AG04450 (cell line): ENCODE data around the gene CCL28. TPM values are rescaled to one million over a fixed set of nuclear protein-coding genes. Genes with fewer than 3 reads are reported as not detected.
"Not testable (repeated sequence)": the region's sequence is repeated elsewhere in the genome, so short reads cannot be mapped to it uniquely, and the experiment has no call there.

Source experiments
- CTCF ChIA-PET: fragments of 300-600, 350-600 bp; formaldehyde crosslinking; extraction: SDS; loops from one replicate; lab custom pipeline; 2022; ENCODE audit warnings: antibody characterized with exemption, inconsistent platforms; lab: Charles Lee
- POLR2A ChIA-PET: fragments of 350-600 bp; formaldehyde crosslinking; extraction: SDS; loops from one replicate; lab custom pipeline; 2021; ENCODE audit warnings: antibody characterized with exemption, inconsistent platforms; lab: Yijun Ruan, JAX
- DNase-seq: peaks from one replicate; pipeline ENCODE4 v3.0.0-alpha.2; 2011; ENCODE audit warnings: low read depth, low spot score
- H3K27ac ChIP-seq: one replicate; pipeline ENCODE4 v1.5.1; 2012; ENCODE audit warnings: low read depth, low read length, control low read depth
- H3K27me3 ChIP-seq: one replicate; pipeline ENCODE4 v1.6.0; 2012; ENCODE audit warnings: low read length; ENCODE audit not compliant: control insufficient read depth, insufficient read depth
- H3K4me3 ChIP-seq: 2 replicates; pipeline ENCODE4 v1.5.1; 2011; ENCODE audit warnings: mild to moderate bottlenecking, low read depth, low read length, control low read depth
- H3K9me3 ChIP-seq: 2 replicates; pipeline ENCODE4 v1.5.1; 2012; ENCODE audit warnings: low read length; ENCODE audit not compliant: control insufficient read depth, insufficient read depth
- polyA plus RNA-seq: library from polyadenylated mRNA; depleted of rRNA; stranded (reverse); fragments of >200 nt; gene quantifications from 2 replicates; pipeline ENCODE4 v1.2.3, GENCODE V29; 2011
- TF ChIP-seq, protein P1 (sequence below): IDR thresholded peaks from 2 replicates; pipeline ENCODE4 v1.5.1; 2011; ENCODE audit warnings: low read depth, low read length, control low read depth, inconsistent platforms

The CCL28 gene
- polyA plus RNA-seq, 1 experiment, result 0.04 TPM

DNA sequence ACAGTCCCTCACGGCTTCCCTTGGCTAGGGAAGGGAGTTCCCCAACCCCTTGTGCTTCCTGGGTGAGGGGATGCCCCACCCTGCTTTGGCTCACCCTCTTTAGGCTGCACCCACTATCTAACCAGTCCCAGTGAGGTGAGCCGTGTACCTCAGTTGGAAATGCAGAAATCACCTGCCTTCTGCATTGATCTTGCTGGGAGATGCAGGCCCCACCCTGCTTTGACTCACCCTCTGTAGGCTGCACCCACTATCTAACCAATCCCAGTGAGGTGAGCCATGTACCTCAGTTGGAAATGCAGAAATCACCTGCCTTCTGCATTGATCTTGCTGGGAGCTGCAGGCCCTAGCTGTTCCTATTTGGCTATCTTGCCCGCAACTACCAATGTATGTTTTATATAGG is 44.7 kb downstream of the CCL28 start:
- CTCF ChIA-PET, result no interaction called here
- POLR2A ChIA-PET, result no interaction called here
- Histone ChIP-seq H3K9me3 (no peaks in the 10 kb centered on the region), H3K27ac (no peak overlapping the region), H3K4me3 (no peak overlapping the region), H3K27me3 (no peaks in the 10 kb centered on the region)
- TF ChIP-seq, protein P1, sequence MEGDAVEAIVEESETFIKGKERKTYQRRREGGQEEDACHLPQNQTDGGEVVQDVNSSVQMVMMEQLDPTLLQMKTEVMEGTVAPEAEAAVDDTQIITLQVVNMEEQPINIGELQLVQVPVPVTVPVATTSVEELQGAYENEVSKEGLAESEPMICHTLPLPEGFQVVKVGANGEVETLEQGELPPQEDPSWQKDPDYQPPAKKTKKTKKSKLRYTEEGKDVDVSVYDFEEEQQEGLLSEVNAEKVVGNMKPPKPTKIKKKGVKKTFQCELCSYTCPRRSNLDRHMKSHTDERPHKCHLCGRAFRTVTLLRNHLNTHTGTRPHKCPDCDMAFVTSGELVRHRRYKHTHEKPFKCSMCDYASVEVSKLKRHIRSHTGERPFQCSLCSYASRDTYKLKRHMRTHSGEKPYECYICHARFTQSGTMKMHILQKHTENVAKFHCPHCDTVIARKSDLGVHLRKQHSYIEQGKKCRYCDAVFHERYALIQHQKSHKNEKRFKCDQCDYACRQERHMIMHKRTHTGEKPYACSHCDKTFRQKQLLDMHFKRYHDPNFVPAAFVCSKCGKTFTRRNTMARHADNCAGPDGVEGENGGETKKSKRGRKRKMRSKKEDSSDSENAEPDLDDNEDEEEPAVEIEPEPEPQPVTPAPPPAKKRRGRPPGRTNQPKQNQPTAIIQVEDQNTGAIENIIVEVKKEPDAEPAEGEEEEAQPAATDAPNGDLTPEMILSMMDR, result no peak
- no peak for DNase-seq

- H3K27ac ChIP-seq, CTCF ChIA-PET, H3K27me3 ChIP-seq, POLR2A ChIA-PET, DNase-seq, H3K4me3 ChIP-seq, H3K9me3 ChIP-seq: not testable (repeated sequence)
Measured at GRCh38 chr5:43366680-43367246, 45.4 kb downstream of the CCL28 start.

GRCh38 chr5:43365155-43365554 is 47.0 kb downstream of the CCL28 start:
- POLR2A ChIA-PET, H3K27ac ChIP-seq, H3K27me3 ChIP-seq, DNase-seq, H3K4me3 ChIP-seq, H3K9me3 ChIP-seq: not testable (repeated sequence)
- CTCF ChIA-PET, result interaction anchor here (1.0 kb wide), 1 partner anchor 24 kb away, joined by 3 read pairs; no protein-coding TSS in a partner anchor

GRCh38 chr5:43363445-43364152 is 48.6 kb downstream of the CCL28 start:
- ChIA-PET POLR2A (no interaction called here), CTCF (no interaction called here)

GRCh38 chr5:43362725-43363435 is 49.3 kb downstream of the CCL28 start:
- ChIA-PET CTCF (no interaction called here), POLR2A (no interaction called here)
- no peak for DNase-seq
- Histone ChIP-seq H3K4me3 (no peak overlapping the region), H3K27me3 (peaks cover 2% of the 10 kb centered on the region), H3K27ac (no peak overlapping the region), H3K9me3 (peaks cover 3% of the 10 kb centered on the region; the same call in 1 of the 2 replicates)
- TF ChIP-seq, protein P1, result no peak

More at GRCh38 chr5:43363445-43364152, 48.6 kb downstream of the CCL28 start:
- DNase-seq, result no peak
- Histone ChIP-seq H3K27ac (no peak overlapping the region), H3K27me3 (peaks cover 2% of the 10 kb centered on the region), H3K4me3 (no peak overlapping the region), H3K9me3 (peaks cover 3% of the 10 kb centered on the region; the same call in 1 of the 2 replicates)
- TF ChIP-seq, protein P1, result no peak
